ENCODE data around the gene EMP1. TPM values are rescaled to one million over a fixed set of nuclear protein-coding genes. Genes with fewer than 3 reads are reported as not detected.

EMP1 gene, protein sequence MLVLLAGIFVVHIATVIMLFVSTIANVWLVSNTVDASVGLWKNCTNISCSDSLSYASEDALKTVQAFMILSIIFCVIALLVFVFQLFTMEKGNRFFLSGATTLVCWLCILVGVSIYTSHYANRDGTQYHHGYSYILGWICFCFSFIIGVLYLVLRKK
- total RNA-seq = 11.6 TPM

DNA sequence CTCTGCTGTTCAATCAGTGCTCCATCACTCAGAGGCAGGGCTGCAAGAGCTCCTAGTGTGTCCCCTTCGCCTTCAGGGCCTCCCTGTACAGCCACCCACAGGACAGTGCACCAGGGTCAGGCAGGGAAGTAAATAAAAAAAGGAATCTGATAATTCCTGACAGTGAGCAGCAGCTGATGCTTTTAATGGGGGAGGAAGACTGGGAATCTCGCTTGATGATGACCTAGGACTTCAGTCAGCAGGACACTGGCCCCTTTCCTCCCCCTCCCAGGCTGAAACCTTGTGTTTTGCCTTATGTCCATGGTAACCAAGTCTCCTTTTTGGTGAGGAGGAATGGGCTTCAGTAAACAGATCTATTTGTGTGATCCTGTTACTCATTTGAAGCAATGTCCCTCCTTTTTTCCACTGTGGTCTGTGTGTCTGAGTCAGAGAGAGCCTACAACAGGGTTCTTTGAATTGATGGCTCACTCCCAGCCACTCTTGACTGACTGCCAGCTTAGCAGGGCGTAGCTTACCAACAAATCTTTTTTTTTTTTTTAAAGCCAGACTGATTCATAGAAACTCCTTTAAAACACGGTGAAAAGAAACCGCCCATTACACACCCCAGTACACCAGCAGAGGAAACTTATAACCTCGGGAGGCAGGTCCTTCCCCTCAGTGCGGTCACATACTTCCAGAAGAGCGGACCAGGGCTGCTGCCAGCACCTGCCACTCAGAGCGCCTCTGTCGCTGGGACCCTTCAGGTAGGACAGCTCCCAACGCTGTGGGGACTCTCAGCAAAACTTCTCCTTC is at the start of gene EMP1:
EMP1 (plus strand) TSS at position 597 of the 792 bp plus-strand sequence. CDS start 14,785 bp downstream, outside the sequence.
- DNase-seq (ENCODE audit: low spot score) (peak; percentile 77), ATAC-seq (peak; percentile 79)

DNA sequence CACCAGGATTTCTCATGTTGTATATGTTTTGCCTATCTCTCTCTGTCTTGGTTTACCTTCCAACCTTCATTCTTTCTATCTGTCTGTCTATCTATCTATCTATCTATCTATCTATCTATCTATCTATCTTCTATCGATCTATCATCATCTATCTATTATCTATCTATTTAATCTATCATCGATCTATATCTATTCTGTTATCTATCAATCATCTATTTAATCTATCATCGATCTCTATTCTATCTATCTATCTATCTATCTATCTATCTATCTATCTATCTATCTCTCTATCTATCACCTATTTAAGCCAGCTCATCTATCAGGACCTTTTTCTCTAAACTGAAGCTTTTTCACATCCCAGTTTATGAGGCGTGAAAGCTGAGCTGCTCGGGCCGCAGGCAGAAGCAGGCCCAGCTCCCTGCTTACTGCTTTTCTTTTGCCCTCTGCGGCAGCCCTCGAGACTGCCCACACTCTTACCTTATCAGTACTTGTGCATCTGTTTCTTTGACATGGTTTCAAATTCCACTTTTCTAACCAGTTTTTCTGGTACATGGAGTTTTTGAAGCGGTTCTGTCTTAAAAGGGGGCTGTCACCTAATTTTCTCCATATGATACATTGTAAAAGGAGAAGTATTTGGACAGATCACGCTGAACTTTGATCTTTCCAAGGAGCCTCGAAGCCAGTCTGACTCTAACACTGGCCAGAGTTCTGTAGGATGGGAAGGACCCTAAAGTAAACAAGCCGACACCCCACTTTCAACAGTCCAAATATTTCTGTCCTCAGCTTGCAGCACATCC is 48.6 kb upstream of the EMP1 start:
- DNase-seq (ENCODE audit: low spot score) (no peak), ATAC-seq (no peak)

DNA sequence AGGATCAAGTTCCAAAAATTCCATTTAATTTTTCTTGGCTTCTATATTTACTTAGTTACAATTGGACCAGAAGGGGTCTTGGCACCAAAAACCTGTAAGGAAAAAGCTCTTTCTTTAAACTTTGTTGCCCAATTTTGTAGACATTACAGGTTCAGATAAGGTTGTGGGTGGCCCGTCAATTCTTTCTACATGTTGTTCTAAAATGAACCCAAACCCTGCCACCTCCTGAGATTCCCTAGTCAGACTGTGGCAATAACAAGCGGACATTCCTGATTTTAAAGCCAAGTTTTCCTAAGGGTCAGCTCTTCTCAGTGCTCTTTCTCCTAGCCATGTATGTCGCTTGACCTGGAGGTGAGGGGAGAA is 48.1 kb upstream of the EMP1 start:
- DNase-seq (ENCODE audit: low spot score) = no peak
- ATAC-seq = no peak

DNA sequence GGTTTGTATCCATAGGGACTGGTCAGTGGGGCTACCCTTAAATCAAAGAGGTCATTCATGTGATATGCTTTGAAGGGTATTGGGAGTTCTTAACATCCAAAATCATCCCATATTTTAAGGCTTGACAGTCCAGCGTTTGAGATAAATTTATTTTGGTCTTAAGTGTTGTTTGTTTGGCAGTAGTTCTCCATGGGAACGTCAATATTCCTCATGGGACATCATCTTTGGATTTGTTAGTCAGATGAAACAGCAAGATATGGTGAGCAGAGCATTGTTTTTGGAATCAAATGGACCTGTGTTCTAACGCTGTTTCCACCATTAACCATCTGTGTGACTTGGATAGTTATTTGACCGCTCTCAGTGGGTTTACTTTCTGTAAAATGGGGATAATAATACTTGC is 47.1 kb upstream of the EMP1 start:
- no peak for DNase-seq (ENCODE audit: low spot score)

DNA sequence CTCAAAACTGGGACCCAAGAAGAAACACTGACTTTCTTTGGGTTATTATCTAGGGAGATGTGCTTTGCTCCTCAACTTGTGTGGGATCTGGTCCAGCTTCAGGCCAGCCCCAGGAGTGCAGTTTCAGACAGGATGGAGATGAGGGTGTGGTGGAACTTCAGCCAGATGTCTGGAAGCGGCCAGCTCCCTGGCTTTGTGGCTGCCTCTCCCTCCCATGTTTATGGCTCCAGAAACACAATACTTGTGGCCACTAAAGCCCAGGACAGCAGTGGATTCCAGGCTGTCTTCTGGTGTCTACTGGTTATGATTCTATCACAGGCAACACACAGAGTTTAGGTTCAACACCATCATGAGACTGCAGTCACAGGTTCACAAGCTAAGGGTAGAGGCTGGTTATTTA is 44.2 kb upstream of the EMP1 start:
- DNase-seq (ENCODE audit: low spot score) (no peak), ATAC-seq (no peak)

More for the DNA sequence above, 47.1 kb upstream of the EMP1 start:
- no peak for ATAC-seq

DNA sequence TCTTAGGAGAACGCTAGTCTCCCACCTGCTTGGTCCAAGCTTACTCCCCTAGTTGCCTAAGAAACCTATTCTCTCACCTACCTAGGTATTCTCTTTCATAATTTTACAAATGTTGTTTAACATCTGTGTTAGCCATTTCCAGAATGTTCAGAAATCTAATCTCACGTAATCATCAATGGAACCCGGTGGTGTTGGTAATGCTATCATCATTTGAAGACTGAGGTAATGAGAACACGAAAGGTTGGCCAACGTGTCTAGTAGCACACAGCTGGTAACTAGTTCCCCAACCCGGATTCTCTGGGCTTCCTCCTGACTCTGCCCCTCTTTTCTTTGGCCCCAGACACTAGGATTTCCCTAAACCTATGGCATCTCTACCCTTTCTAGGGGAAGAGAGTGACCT is 43.8 kb upstream of the EMP1 start:
- DNase-seq (ENCODE audit: low spot score) = no peak
- no peak for ATAC-seq

DNA sequence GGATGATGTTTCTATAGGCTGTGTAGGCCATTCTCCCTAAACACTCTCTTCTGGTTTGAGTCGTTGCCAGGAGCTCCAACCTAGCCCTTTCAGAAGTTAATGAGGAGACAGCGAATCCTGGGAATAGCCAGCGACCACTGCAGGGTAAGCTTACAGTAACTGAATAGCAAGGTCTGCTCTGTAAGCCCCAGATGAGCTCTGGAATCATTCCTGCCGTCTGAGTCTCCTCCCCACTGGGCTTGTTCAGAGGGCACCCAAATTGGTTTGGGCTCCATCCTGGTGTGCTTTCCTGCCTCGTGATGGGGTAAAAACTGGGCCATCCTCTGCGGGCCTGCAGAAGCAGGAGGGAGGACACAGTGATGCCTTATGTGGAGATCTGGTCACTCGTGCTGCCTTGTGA is 43.3 kb upstream of the EMP1 start:
- ATAC-seq = no peak

DNA sequence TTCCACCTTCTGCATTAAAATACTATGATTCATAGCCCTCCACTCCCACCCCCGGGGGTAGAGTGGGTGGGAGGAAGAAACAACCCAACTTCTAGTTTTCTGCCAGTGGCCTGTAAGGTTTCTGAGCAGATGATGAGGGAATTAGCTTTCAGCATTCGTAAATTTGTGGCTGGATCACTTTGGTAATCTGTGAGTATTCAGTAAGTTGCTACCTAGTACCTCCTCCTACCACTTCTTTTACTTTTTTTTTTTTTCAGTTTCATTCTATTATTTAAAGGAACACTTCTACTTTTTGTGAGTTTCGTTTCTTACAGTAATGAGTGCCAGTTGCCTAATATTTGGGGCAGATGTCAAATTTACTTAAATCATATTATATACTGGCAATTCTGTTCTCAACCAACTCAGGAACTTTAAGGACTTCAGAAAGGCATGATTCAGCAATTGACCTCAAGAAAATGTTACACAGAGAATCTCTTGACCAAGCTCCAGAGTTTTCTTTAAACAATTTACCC is 42.4 kb upstream of the EMP1 start:
- ATAC-seq (no peak), DNase-seq (ENCODE audit: low spot score) (no peak)

More for the DNA sequence above, 43.3 kb upstream of the EMP1 start:
- DNase-seq (ENCODE audit: low spot score) = no peak

DNA sequence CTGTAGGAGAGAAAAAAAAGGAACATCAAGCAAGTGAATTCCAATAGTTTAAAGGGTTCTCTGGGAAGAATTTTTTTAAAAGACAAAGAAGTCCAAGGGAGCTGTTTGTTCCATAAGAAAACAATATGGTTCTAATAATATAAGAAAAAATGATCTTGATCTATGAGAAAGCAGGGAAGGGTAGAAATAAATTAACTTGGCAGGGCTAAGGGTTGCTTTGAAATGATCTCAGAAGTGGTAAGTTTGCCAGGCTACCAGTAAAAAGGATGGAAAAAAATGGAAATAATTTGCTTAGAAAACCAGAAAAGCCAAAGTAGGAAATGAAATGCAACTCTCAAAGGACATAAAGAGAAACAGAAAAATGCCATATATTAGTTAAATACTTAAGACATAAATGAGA is 41.7 kb upstream of the EMP1 start:
- no peak for DNase-seq (ENCODE audit: low spot score)
- ATAC-seq = no peak

DNA sequence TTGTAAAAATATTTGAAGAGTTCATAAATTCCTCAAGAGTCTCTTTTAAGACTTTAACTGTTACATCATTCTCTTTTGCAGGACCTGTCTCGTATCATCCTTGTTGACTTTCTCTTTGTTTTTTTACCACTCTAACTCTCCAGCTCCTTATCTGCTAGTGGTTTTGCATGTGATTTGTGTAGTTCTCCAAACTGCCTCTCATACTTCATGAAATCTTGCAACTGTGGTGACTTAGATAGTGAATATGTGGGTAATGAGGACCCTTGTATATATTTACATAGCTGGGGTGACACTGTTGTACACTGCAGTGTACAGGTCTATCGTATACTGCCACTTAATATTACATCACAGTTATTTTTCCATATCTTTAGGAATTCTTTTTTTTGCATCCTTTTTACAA is 40.2 kb upstream of the EMP1 start:
- ATAC-seq (no peak), DNase-seq (ENCODE audit: low spot score) (no peak)

DNA sequence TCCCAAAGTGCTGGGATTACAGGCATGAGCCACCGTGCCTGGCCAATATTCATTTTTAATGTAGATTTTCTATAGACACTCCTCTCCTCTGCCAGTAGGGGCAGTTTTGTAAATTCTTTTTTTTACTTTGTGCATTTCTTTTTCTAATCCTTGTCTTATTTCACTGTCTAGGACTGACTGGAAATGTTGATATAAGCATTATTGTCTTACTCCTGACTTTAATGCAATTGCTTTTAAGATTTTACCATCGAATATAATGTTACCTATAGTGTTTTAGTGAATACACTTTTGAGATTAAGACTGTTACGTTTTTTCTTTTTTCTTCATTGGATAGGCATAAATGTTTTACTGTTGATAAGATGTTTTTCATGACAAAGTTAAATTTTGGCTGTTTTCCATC is 35.4 kb upstream of the EMP1 start:
- no peak for DNase-seq (ENCODE audit: low spot score)
- ATAC-seq = no peak

DNA sequence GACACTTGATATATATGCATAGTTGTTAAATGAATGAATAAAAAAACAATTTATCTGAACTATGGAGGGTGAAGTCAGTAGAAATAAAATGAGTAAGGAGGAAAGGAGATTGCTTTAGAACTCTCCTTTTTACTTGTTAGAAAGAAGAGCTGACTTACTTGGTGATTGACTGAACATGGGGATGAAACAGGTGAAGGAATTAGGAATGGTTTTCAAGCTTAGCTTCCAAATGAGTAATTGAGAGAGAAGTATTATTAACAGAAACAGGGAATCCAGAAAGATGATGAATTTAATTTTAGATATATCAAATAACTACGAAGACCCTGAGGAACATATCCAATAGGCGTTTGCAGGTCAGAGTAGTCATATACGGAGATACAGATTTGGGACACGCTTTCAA is 33.6 kb upstream of the EMP1 start:
- ATAC-seq (no peak), DNase-seq (ENCODE audit: low spot score) (no peak)

DNA sequence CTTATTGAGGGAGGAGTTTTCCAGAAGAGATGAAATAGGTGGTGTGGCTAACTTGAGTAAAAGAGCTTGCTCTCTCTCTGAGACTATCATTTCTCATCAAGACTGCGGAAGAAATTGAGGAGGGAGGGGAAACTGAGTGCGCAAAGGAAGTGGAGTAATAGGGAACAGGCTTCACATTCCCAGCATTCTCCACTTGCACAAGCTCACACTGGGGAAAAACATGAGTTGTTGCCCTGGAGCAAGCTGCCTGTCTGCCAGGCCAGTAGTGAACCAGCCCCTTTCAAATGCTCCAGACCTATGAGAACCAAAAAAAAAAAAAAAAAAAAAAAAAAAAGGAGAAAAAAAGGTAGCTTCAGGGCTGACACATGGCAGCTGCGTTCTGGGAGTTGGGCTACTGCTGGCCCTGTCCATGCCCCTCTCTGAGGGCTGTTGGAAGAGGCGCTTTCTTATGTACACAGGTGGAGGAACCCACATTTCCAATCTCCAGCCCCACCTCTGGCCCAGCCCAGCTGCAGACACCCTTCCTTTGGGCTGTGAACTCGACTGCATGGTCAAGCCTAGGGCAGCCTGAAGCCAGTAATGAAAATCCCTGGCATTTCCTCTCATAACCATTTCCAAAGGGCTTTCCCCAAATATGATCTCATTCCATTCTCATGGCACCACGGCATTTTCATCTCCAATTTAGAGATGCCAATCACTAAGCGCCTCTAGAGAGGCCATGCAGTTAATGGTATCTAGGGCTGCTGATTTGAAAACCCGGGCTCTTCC is 32.5 kb upstream of the EMP1 start:
- no peak for ATAC-seq
- DNase-seq (ENCODE audit: low spot score) = no peak

DNA sequence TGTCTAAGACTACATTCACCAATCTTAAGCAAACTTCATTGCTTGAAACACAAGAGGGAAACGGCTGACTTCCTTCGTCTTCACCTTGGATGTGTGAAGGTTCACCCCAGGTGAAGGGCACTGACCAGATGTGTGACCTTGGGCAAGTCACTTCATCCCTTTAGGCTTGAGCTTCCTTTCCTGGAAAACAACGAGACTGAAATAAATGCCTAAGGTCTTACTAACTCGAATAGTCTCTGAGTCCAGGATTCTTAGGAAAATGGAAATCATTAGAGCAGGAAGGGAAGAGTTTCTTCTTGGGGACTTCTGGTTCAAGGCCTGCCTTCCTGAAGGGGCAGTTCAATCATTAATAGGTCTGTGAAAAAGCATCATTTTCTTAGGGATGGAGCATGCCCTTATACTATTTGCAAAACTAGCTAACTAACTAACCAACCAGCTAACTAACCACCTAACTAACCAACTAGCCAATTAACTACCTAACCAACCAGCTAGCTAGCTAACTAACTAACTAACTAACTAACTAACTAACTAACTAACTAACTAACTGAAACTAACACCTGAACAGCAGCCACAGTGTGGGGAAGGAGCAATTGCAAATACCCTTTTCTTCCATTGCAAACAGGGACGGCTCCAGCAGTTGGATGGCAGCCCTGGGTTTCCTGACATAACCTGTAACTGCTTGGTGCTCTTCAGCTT is 31.5 kb upstream of the EMP1 start:
- no peak for DNase-seq (ENCODE audit: low spot score)
- no peak for ATAC-seq

DNA sequence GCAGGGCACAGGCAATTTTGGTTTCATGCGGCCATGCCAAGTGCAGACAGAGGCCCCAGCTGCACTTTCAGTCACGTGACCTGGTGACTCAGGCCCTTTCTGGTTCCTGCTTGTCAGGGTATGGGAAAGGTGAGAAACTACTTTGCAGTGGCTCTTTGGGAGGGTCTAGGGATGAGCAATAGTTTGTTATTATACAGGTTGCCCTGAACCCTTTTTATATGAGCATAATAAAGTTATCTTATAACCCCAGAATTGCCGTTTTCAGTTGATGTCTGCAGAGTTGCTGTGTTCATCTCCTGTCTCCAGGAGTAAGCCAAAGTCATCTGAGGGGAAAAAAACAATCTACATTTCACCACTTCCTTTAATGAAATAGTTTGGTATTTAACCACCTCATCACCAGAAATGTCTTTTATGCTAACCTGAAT is 30.9 kb upstream of the EMP1 start:
- ATAC-seq (peak; percentile 84), DNase-seq (ENCODE audit: low spot score) (peak; percentile 85)

DNA sequence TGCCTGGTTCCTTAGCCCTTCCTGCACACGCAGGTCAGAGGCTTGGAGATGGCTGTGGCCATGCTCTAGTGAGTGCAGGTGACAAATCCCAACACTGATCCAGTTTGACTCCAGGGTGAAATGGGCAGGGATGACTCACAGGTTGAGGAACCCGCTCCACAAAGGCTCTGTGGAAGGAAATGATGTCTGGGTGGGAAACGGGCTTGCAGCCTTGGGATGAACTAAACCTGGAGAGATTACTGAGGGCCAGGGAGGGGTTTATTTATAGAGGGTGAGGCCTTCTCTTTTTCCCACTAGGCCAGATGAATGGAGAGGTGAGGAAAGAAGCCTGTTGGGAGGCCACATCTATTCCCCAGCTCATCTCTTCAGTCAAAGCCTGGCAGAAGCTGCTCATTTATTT is 29.3 kb upstream of the EMP1 start:
- DNase-seq (ENCODE audit: low spot score) (no peak), ATAC-seq (no peak)

DNA sequence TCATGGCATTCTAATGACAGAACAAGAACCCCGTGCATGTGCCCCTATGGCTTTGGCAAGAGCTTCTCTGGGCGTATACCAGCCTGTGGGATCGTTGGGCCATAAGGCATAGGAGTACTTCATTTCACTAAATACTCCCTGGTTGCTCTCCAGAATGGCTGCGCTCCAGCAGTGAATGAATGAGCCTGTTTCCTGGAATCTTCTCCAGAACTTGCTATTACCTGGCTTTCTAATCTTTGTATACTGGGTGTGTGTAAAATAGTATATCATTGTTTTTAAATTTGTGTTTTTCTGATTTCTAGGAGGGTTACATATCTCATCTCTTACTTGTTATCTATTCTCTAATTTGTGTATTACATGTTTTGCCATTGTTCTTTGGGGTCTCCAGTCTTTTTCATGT is 28.6 kb upstream of the EMP1 start:
- DNase-seq (ENCODE audit: low spot score) (no peak), ATAC-seq (no peak)

DNA sequence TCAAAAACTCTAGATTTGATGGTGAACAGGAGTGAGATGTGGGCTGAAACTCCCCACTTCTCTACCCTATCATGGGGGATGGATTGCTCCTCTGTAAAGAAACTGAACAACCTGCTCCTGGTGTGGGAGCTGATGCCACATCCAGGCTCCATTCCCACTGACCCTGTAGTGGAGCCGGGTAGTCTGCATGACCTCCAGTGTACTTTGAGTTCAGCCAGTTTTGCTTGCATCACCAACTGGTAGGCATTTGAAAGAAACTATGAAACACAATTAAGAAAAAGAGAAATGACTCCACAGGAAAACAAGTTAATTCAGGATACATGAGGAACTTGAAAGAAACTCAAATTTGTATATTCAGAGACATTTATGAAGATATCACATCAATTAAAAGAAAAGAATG is 27.3 kb upstream of the EMP1 start:
- ATAC-seq (peak; percentile 82), DNase-seq (ENCODE audit: low spot score) (peak; percentile 82)

DNA sequence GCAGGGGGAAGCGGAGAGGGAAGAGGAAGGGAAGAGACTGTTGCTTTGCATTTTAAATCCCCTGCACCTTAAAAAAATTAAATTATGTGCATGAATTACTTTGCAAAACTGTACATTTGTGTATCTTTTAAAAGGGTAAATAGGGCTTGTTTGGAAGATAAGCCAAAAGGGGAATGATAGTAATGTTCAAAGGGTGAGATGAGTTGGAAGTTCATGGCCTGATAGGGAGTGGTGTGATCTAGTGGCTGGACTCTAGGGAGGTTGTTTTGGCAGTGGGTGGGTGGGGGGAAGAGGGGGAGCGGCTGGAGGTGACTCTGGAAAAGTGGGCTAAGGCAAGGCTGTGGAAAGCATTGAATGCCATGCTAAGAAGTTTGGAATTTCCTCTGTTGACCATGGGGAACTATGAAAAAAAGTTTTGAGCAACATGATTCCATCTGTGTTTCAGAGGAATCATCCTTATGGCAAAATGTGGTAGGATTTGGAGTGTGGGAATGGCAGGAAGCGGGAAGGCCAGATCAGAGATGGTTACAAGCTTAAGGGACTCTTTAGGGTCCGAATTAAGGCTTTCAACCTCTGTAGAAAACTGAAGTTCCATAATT is 25.5 kb upstream of the EMP1 start:
- ATAC-seq = peak; percentile 61
- no peak for DNase-seq (ENCODE audit: low spot score)

All from left lobe of liver (tissue), 2 donors.